HepG2 (cell line): Measurements from ENCODE around the gene TP53I3. TPM values are rescaled to one million over a fixed set of nuclear protein-coding genes. Genes with fewer than 3 reads are reported as not detected.

Source experiments
- CHCHD3 ChIP-seq: sonication (generic); formaldehyde crosslinking; IDR thresholded peaks from 2 replicates; pipeline ENCODE4 v1.8.0; 2022; ENCODE audit warnings: mild to moderate bottlenecking, missing genetic modification reagents, moderate library complexity
- DNMT3B ChIP-seq: conservative IDR thresholded peaks from 2 replicates; pipeline ENCODE4 v1.6.1; 2016; ENCODE audit warnings: missing biosample characterization, control low read depth
- GABPA ChIP-seq, 2 experiments: IDR thresholded peaks; 2 replicates each; pipeline ENCODE4 v1.6.1; 2011 to 2016; ENCODE audit warnings: low read depth in 2 of 2, low read length in 1 of 2, missing biosample characterization in 1 of 2, missing genetic modification characterization in 1 of 2
- HMGXB4 ChIP-seq, 2 experiments: sonication (generic) in 1 of 2; formaldehyde crosslinking in 1 of 2; IDR thresholded peaks; 2 replicates each; pipeline versions ENCODE4 v1.4.0 to v1.6.1; 2018 to 2020; ENCODE audit warnings: missing genetic modification reagents in 2 of 2, borderline replicate concordance in 1 of 2, low read depth in 1 of 2, mild to moderate bottlenecking in 1 of 2, missing biosample characterization in 1 of 2
- KLF11 ChIP-seq: IDR thresholded peaks from 2 replicates; pipeline ENCODE4 v1.6.1; 2016; ENCODE audit warnings: missing compliant biosample characterization
- POLR2AphosphoS5 ChIP-seq: IDR thresholded peaks from 2 replicates; pipeline ENCODE4 v1.6.1; 2012; ENCODE audit warnings: low read depth, low read length
- SIX4 ChIP-seq: sonication (generic); formaldehyde crosslinking; IDR thresholded peaks from 2 replicates; pipeline ENCODE4 v1.4.0; 2020; ENCODE audit warnings: missing genetic modification reagents
- THAP11 ChIP-seq: IDR thresholded peaks from 2 replicates; pipeline ENCODE4 v1.6.1; 2016; ENCODE audit warnings: missing biosample characterization, missing genetic modification reagents
- THAP7 ChIP-seq: sonication (generic); formaldehyde crosslinking; IDR thresholded peaks from 2 replicates; pipeline ENCODE4 v1.8.1; 2023; ENCODE audit warnings: mild to moderate bottlenecking, missing genetic modification reagents
- ZBTB49 ChIP-seq: sonication (generic); formaldehyde crosslinking; IDR thresholded peaks from 2 replicates; pipeline ENCODE4 v1.4.0; 2020; ENCODE audit warnings: missing genetic modification reagents, borderline replicate concordance
- ZFP90 ChIP-seq: sonication (generic); formaldehyde crosslinking; IDR thresholded peaks from 2 replicates; pipeline ENCODE4 v1.8.0; 2022; ENCODE audit warnings: missing genetic modification reagents, mild to moderate bottlenecking, inconsistent platforms, borderline replicate concordance
- ZKSCAN8 ChIP-seq: IDR thresholded peaks from 2 replicates; pipeline ENCODE4 v1.6.1; 2016; ENCODE audit warnings: borderline replicate concordance, missing genetic modification reagents, missing compliant biosample characterization
- ZNF205 ChIP-seq: IDR thresholded peaks from 2 replicates; pipeline ENCODE4 v1.6.1; 2018; ENCODE audit warnings: missing biosample characterization, missing genetic modification reagents
- ZNF296 ChIP-seq: sonication (generic); formaldehyde crosslinking; conservative IDR thresholded peaks from 2 replicates; pipeline ENCODE4 v1.5.0; 2020; ENCODE audit warnings: mild to moderate bottlenecking, missing genetic modification reagents
- ZNF33A ChIP-seq: sonication (generic); formaldehyde crosslinking; IDR thresholded peaks from 2 replicates; pipeline ENCODE4 v1.5.1; 2020; ENCODE audit warnings: missing genetic modification reagents, mild to moderate bottlenecking, moderate library complexity, borderline replicate concordance
- ZNF350 ChIP-seq: sonication (generic); formaldehyde crosslinking; IDR thresholded peaks from 2 replicates; pipeline ENCODE4 v1.4.0; 2020; ENCODE audit warnings: mild to moderate bottlenecking, low read depth, missing genetic modification reagents, borderline replicate concordance
- ZNF513 ChIP-seq: sonication (generic); formaldehyde crosslinking; conservative IDR thresholded peaks from 2 replicates; pipeline ENCODE4 v1.5.0; 2020; ENCODE audit warnings: missing genetic modification reagents
- ZNF570 ChIP-seq: sonication (generic); formaldehyde crosslinking; IDR thresholded peaks from 2 replicates; pipeline ENCODE4 v1.4.0; 2020; ENCODE audit warnings: mild to moderate bottlenecking, missing genetic modification reagents, borderline replicate concordance
- ZNF619 ChIP-seq: sonication (generic); formaldehyde crosslinking; IDR thresholded peaks from 2 replicates; pipeline ENCODE4 v1.4.0; 2020; ENCODE audit warnings: mild to moderate bottlenecking, missing genetic modification reagents
- ZNF746 ChIP-seq: sonication (generic); formaldehyde crosslinking; IDR thresholded peaks from 2 replicates; pipeline ENCODE4 v1.8.0; 2022; ENCODE audit warnings: mild to moderate bottlenecking, missing genetic modification reagents
- ZNF878 ChIP-seq: sonication (generic); formaldehyde crosslinking; IDR thresholded peaks from 2 replicates; pipeline ENCODE4 v1.8.1; 2023; ENCODE audit warnings: mild to moderate bottlenecking, missing genetic modification reagents, moderate library complexity
- polyA plus RNA-seq, 8 experiments: library from polyadenylated mRNA; depleted of rRNA in 3 of 8; stranded (reverse) in 7 of 8; unstranded in 1 of 8; fragments of >200 nt; fragmentation: Illumina TruSeq in 4 of 8; extraction: Trizol in 4 of 8; gene quantifications; 2 replicates each; pipeline versions ENCODE4 v1.2.1 to v1.2.3, GENCODE V29; 2011 to 2016; ENCODE audit warnings: low read depth in 4 of 8, missing spikeins in 1 of 8, mixed read lengths in 1 of 8; ENCODE audit not compliant: insufficient read depth in 1 of 8
- total RNA-seq, 5 experiments: library from RNA; depleted of rRNA; stranded (reverse); fragments of >200 nt; fragmentation: Illumina TruSeq; extraction: Trizol; gene quantifications; 2 replicates each; pipeline ENCODE4 v1.2.3, GENCODE V29; 2016; ENCODE audit warnings: low read depth in 1 of 5

Gene TP53I3
- total and polyA plus RNA-seq, 2 of the 13 experiments (the other 11 are each of a cell fraction or from before 2014, with no cell fraction given) = 25.0 to 44.1 TPM

DNA sequence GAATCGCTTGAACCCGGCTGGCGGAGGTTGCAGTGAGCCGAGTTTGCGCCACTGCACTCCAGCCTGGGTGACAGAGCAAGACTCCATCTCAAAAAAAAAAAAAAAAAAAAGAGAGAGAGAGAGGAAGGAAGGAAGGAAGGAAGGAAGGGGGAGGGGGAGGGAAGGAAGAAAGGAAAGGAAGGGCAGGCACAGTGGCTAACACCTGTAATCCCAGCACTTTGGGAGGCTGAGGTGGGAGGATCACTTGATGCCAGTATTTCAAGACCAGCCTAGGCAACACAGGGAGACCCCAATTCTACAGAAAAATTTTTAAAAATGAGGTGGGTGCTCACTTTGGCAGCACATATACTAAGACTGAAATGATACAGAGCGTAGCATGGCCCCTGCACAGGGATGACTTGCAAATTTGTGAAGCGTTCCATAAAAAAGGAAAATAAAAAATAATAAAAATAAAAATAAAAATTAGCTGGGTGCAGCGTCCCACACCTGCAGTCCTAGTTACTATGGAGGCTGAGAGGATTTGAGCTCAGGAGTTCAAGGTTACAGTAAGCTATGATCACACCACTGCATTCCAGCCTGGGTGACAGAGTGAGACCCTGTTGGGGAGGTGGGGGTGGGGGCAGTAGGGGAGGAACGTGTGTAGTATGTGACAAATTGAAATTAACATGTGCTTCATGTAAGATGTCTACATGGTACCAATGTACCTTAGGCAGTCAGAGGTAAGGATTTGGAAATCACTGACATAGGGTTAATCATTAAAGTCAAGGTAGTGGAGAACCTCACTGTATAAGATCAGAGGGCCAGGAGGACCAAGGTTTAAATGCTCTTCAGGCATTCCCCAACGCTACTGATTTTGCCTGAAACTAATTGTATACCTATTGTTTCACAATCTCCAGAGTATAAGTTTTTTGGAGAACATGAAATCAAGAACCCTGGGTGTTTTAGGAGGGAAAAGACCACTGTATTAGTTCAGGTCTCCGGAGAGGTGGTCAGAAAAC is 38.8 kb downstream of the TP53I3 start (continued):
- TF ChIP-seq HMGXB4 (CRISPR knock-in tag; IDR thresholded peaks at IDR 0.05; ENCODE audit: borderline replicate concordance in 1 of 2, low read depth in 1 of 2) (peak in 1 of 2 experiments; percentile 48; a peak in 1 of 4 replicates), ZNF513 (CRISPR knock-in tag) (no peak), ZFP90 (no peak), POLR2AphosphoS5 (peak; percentile 74), ZNF570 (no peak), KLF11 (CRISPR knock-in tag) (no peak), ZNF205 (CRISPR knock-in tag) (no peak), ZNF350 (no peak), CHCHD3 (no peak), THAP7 (CRISPR knock-in tag) (no peak), ZBTB49 (CRISPR knock-in tag) (no peak), GABPA (IDR thresholded peaks at IDR 0.05; ENCODE audit: low read depth, low read length) (no peak), GABPA (CRISPR knock-in tag; IDR thresholded peaks at IDR 0.05; ENCODE audit: low read depth) (no peak), DNMT3B (CRISPR knock-in tag) (no peak), ZNF878 (no peak), THAP11 (CRISPR knock-in tag) (peak; percentile 70), ZNF746 (no peak), ZNF619 (CRISPR knock-in tag) (no peak), ZNF33A (no peak), SIX4 (CRISPR knock-in tag) (no peak), ZNF296 (CRISPR knock-in tag) (no peak), ZKSCAN8 (CRISPR knock-in tag) (0 out of 2 replicates have a peak, but pooled peaks have one; percentile 14)
